Sigmoid colon (tissue), 4 donors: ENCODE data around the gene KIF4A.

ENCODE experiments used
- CTCF ChIP-seq, 4 experiments: fragments of 450-650 bp in 3 of 4; fragments of 200-600 bp in 1 of 4; IDR thresholded peaks; one replicate each; pipeline ENCODE4 v1.5.1; 2016 to 2019; ENCODE audit warnings: antibody characterized with exemption in 4 of 4, mild to moderate bottlenecking in 3 of 4, moderate library complexity in 2 of 4
- POLR2A ChIP-seq, 2 donors: fragments of 450-650 bp; IDR thresholded peaks; one replicate each; pipeline ENCODE4 v1.6.1; 2016; ENCODE audit warnings: antibody characterized with exemption in 2 of 2, mild to moderate bottlenecking in 2 of 2, moderate library complexity in 2 of 2
- POLR2AphosphoS5 ChIP-seq, 4 donors: sonication (generic); formaldehyde crosslinking; IDR thresholded peaks; one replicate each; pipeline ENCODE4 v1.6.1; 2017; ENCODE audit warnings: antibody characterized with exemption in 4 of 4

GRCh38 chrX:70289793-70290770 is at the start of gene KIF4A, which contains the start of gene PDZD11:
- TF ChIP-seq POLR2AphosphoS5 (IDR thresholded peaks at IDR 0.05) (peak in 2 of 4 donors; percentile 14 to 39), CTCF (IDR thresholded peaks at IDR 0.05) (no peak), POLR2A (IDR thresholded peaks at IDR 0.05) (peak in 1 of 2 donors; percentile 13)
